ENCODE measurements around the gene TLCD3B. TPM values are rescaled to one million over a fixed set of nuclear protein-coding genes. Genes with fewer than 3 reads are reported as not detected.
A peak's percentile ranks its signal among the peaks of the same experiment; 100 is the strongest.

The TLCD3B gene
- total RNA-seq, result 0.15 TPM in 1 of 2 replicates, not detected in the other

- no peak for DNase-seq (ENCODE audit: low read depth)
Observed at GRCh38 chr16:30030841-30031413, at the start of gene TLCD3B. Gene TLCD3B, minus strand, starts transcription at chr16:30031271. Its CDS starts 744 bp downstream, at chr16:30030527.

GRCh38 chr16:30079480-30079879 is 48.4 kb upstream of the TLCD3B start:
- no peak for DNase-seq (ENCODE audit: low read depth)

- no peak for DNase-seq (ENCODE audit: low read depth)
Observed at GRCh38 chr16:30078744-30079143, 47.7 kb upstream of the TLCD3B start.

GRCh38 chr16:30077656-30078055 is 46.6 kb upstream of the TLCD3B start:
- no peak for DNase-seq (ENCODE audit: low read depth)

GRCh38 chr16:30076276-30076791 is 45.3 kb upstream of the TLCD3B start:
- no peak for DNase-seq (ENCODE audit: low read depth)

GRCh38 chr16:30075503-30076275 is 44.6 kb upstream of the TLCD3B start, which contains the start of gene PPP4C:
Gene PPP4C, plus strand, starts transcription at chr16:30075994. Its CDS starts 384 bp downstream, at chr16:30076378.
- DNase-seq (ENCODE audit: low read depth), result peak; percentile 61

- no peak for DNase-seq (ENCODE audit: low read depth)
Observed at GRCh38 chr16:30070490-30070889, 39.4 kb upstream of the TLCD3B start.

GRCh38 chr16:30069611-30070462 is 38.8 kb upstream of the TLCD3B start:
- DNase-seq (ENCODE audit: low read depth), result no peak

GRCh38 chr16:30068750-30069610 is 37.9 kb upstream of the TLCD3B start:
- no peak for DNase-seq (ENCODE audit: low read depth)

GRCh38 chr16:30068333-30068732 is 37.3 kb upstream of the TLCD3B start:
- DNase-seq (ENCODE audit: low read depth), result no peak

GRCh38 chr16:30067584-30067916 is 36.5 kb upstream of the TLCD3B start:
- no peak for DNase-seq (ENCODE audit: low read depth)

GRCh38 chr16:30066761-30067583 is 35.9 kb upstream of the TLCD3B start:
- DNase-seq (ENCODE audit: low read depth), result no peak

- no peak for DNase-seq (ENCODE audit: low read depth)
Observed at GRCh38 chr16:30065943-30066760, 35.1 kb upstream of the TLCD3B start.

- peak; percentile 90 for DNase-seq (ENCODE audit: low read depth)
Observed at GRCh38 chr16:30065102-30065942, 34.3 kb upstream of the TLCD3B start, which contains the start of gene ALDOA. Gene ALDOA, plus strand, starts transcription at chr16:30065760. Its CDS starts 1,138 bp downstream, at chr16:30066898.

- no peak for DNase-seq (ENCODE audit: low read depth)
Observed at GRCh38 chr16:30064729-30065101, 33.6 kb upstream of the TLCD3B start.

- peak; percentile 44 for DNase-seq (ENCODE audit: low read depth)
Observed at GRCh38 chr16:30063893-30064728, 33.0 kb upstream of the TLCD3B start.

GRCh38 chr16:30063278-30063892 is 32.3 kb upstream of the TLCD3B start:
- no peak for DNase-seq (ENCODE audit: low read depth)
